Mucosa of descending colon (tissue), 3 donors: ENCODE results near the gene NARS2. TPM values are rescaled to one million over a fixed set of nuclear protein-coding genes. Genes with fewer than 3 reads are reported as not detected.

Experiments
- ATAC-seq: fragments of 200-7000 bp; cut with Tn5 transposase; one replicate; pipeline ENCODE4 v1.9.1; 2020; ENCODE audit warnings: mild to moderate bottlenecking, moderate library complexity
- DNase-seq, 3 donors: peaks; one replicate each; pipeline ENCODE4 v3.0.0-alpha.2; 2020
- H3K36me3 ChIP-seq: fragments of 200-600 bp; one replicate; pipeline ENCODE4 v1.8.0; 2021; ENCODE audit warnings: low read depth, mild to moderate bottlenecking
- H3K4me1 ChIP-seq: fragments of 200-600 bp; one replicate; pipeline ENCODE4 v1.8.0; 2021; ENCODE audit warnings: low read depth, mild to moderate bottlenecking
- H3K4me3 ChIP-seq: fragments of 200-600 bp; one replicate; pipeline ENCODE4 v1.8.0; 2021; ENCODE audit warnings: mild to moderate bottlenecking
- H3K9me3 ChIP-seq: fragments of 200-600 bp; one replicate; pipeline ENCODE4 v1.8.0; 2021; ENCODE audit warnings: mild to moderate bottlenecking
- intact Hi-C, 2 donors: fragments of 100-400 bp; cut with DNase I in 1 of 2; cut with micrococcal nuclease in 1 of 2; formaldehyde crosslinking; loops; one replicate each; pipeline versions ENCODE4 v1.11.0 to v1.11.1; 2022; cut with DNase I, micrococcal nuclease
- total RNA-seq, 3 donors: library from RNA; stranded (reverse); fragmentation: NEBNext Ultra II Directional in 2 of 3; extraction: Animal tissue kit (Norgen Biotek cat#: 25700) in 2 of 3; gene quantifications; one replicate each; pipeline versions ENCODE4 v1.2.1 to v1.2.4, GENCODE V29; 2021 to 2023
- TF ChIP-seq, protein P1 (sequence below): fragments of 200-600 bp; IDR thresholded peaks from one replicate; pipeline ENCODE4 v1.8.0; 2022; ENCODE audit warnings: antibody characterized with exemption, mild to moderate bottlenecking
- donor health status: DM: no; HTN: no; CAD: no; lungs with moderate emphysema.
- donor health status: DM: no; HTN: no; CAD: no.
- donor health status: DM: no; HTN: yes; CAD: no.

NARS2 gene
- total RNA-seq, 3 donors from 2014 or later: 13.1 to 14.0 (median 13.2) TPM

DNA sequence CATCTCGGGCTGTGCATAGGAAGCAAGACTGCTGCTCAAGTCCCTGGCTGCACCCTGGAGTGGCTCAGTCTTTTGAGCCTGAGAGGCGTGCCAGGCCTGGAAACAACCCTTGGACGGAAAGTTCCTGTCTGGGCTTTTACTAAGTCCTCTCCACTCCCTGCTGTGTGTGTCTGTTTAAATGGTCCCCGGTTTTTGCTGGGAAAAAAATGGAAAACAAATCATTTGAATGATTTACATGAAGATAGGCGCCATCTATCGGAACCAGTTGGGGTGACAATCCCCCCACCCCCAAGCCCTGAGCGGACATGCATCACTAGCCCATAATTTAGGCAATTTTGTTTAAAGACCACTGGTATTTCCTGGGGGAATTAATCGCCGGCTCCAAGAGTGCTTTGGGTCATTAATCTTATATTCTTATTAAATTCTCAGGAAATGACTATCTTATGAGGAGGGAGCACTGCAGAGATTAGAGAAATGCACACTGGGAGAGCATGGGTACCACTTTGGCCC is 154.4 kb downstream of the NARS2 start:
- H3K9me3 ChIP-seq: no peaks in the 10 kb centered on the region

DNA sequence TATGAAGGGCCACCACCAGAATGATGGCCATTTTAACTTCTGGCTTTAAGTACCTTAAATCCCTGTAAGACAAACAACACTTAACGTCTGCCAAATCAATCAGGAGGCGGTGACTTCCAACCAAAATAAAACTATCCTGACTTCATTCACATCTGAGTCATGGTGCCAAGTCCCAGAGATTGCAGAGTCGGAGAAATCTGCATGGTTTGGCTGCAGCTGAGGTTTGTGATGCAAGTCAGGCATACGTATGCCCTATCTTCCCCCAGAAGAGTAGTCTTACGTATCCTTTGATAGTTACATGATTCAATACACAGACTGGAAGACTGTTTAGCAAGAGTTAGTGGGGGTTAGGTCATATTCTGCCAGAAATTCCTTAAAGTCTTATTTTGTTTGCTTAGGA is 155.3 kb downstream of the NARS2 start:
- intact Hi-C loops: loop anchor here in 1 of 2 donors (5.0 kb wide), 1 partner anchor 143 kb away; no protein-coding TSS in a partner anchor
- no peaks in the 10 kb centered on the region for H3K9me3 ChIP-seq
- TF ChIP-seq, protein P1, sequence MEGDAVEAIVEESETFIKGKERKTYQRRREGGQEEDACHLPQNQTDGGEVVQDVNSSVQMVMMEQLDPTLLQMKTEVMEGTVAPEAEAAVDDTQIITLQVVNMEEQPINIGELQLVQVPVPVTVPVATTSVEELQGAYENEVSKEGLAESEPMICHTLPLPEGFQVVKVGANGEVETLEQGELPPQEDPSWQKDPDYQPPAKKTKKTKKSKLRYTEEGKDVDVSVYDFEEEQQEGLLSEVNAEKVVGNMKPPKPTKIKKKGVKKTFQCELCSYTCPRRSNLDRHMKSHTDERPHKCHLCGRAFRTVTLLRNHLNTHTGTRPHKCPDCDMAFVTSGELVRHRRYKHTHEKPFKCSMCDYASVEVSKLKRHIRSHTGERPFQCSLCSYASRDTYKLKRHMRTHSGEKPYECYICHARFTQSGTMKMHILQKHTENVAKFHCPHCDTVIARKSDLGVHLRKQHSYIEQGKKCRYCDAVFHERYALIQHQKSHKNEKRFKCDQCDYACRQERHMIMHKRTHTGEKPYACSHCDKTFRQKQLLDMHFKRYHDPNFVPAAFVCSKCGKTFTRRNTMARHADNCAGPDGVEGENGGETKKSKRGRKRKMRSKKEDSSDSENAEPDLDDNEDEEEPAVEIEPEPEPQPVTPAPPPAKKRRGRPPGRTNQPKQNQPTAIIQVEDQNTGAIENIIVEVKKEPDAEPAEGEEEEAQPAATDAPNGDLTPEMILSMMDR: no peak
- DNase-seq (peak in 1 of 3 donors; percentile 39), ATAC-seq (peak; percentile 3)
- no peaks in the 10 kb centered on the region for H3K36me3 ChIP-seq
- no peak overlapping the region for H3K4me3 ChIP-seq
- H3K4me1 ChIP-seq: peaks cover 13% of the 10 kb centered on the region

More for the DNA sequence above, 154.4 kb downstream of the NARS2 start:
- no peaks in the 10 kb centered on the region for H3K36me3 ChIP-seq
- TF ChIP-seq, protein P1: peak; percentile 17
- peaks cover 13% of the 10 kb centered on the region for H3K4me1 ChIP-seq
- ATAC-seq (no peak), DNase-seq (peak; percentile 60 to 85 (median 61))
- intact Hi-C loops: no loop called here
- H3K4me3 ChIP-seq: no peak overlapping the region

DNA sequence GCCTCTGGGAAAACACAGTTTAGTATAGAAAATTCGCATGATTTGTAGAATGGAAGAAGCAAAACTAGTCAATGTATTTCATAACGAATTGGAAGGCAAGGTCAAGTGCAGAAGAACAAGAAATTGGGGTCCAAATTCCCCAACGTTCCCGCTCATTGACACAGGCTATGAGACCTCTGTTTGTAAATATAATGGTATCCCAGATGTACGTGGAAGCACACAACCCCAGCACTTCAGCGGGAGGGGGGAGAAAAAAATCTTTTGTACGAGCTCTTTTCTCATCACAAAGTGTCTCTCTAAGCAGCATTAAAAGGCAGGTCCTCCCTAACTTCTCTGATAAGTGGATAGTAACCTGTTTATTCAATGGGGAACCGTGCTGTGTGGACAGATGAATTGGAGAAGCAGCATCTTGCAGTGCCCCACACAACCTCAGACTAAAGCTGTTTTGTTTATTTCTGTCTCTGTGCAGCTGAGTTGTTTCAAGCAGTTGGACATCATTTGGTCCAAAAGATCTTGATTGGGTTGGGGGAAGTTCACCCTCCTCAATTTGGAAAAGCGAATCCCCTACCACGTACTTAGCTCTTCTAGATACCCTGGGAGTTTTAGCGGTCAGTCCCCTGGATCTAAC is 156.0 kb downstream of the NARS2 start:
- intact Hi-C loops: loop anchor here in 1 of 2 donors (5.0 kb wide), 1 partner anchor 144 kb away; no protein-coding TSS in a partner anchor
- DNase-seq (no peak), ATAC-seq (no peak)
- Histone ChIP-seq H3K9me3 (no peaks in the 10 kb centered on the region), H3K36me3 (no peaks in the 10 kb centered on the region), H3K4me3 (no peak overlapping the region), H3K4me1 (peaks cover 13% of the 10 kb centered on the region)
- TF ChIP-seq, protein P1: no peak

DNA sequence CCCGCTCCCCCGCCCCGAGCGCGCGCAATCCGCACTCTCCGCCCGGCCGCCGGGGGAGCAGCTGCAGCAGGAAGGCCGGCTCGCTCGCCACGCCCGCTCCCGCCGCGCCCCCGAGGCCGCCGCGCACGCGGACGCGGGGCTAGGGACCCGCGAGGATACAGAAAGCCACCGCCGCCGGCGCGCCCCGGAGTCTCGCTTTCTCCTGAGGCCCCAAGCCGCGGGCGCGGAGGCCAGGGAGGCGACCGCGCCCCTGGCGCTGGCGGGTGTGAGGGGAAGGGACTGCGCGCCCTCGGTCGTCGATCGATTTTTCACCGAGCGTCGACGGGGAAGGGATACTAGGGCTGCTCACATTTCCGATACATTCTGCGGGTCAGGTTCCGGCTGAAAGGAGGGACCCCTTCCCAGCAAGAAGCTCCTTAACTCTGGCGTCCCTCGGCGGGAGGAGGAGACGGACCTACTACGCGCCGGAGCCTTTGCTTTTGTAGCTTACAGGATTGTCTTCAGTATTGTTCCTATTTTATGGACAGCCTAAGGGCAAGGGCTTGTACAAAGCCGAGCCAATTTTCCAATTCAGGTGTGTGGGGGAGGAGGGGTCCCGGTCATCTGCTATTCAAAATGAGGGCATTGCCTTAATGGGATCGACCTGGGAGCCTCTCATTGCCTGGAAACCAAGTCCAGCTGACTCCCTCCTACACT is 156.6 kb downstream of the NARS2 start:
- no peaks in the 10 kb centered on the region for H3K36me3 ChIP-seq
- DNase-seq (peak; percentile 83 to 90 (median 89)), ATAC-seq (peak; percentile 84)
- peak overlapping the region; percentile 27 for H3K4me3 ChIP-seq
- TF ChIP-seq, protein P1: no peak
- peaks cover 13% of the 10 kb centered on the region for H3K4me1 ChIP-seq
- H3K9me3 ChIP-seq: no peaks in the 10 kb centered on the region
- intact Hi-C loops: loop anchor here in 1 of 2 donors (5.0 kb wide), 1 partner anchor 144 kb away; no protein-coding TSS in a partner anchor

DNA sequence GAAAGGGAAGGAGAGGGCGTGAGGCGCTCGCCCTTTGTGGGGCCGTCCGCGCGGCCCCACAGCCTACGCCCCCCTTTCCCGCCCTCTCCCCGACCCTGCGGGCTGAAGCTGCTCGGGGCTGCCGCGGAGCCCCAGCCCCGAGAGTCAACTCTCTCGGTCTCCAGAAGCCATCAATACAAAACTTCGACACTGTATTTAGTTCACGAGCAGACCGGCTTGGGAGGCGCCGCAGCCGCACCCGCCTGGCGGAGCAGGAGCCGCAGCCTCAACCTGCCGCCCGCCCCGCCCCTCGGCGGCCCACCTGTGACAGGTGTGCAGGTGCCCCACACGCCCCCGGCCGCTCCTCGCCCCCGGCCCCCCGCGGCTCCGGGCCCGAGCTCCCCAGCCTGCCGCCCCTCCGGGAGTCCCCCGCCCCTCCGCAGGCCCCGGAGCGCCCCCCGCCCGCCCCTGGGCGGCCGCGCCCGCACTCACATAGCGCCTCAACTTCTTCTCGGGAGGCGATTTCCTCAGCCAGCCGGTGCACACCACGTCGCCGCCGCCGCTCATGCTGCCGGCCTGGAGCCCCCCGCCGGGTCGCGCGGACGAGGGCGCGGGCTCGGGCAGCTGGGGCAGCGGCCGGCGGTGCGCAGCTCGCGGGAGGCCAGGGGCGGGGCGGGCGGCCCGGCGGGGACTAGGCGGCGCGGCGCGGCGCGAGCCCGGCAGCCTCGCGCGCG is 157.3 kb downstream of the NARS2 start, which contains the start of gene GAB2:
Gene GAB2, minus strand, starts transcription at position 646 of the 713 bp plus-strand sequence. Its CDS starts 100 bp downstream, at position 546.
- ATAC-seq: peak; percentile 51

More for the DNA sequence above, 157.3 kb downstream of the NARS2 start, which contains the start of gene GAB2:
- DNase-seq: peak; percentile 70 to 79 (median 77)
- H3K36me3 ChIP-seq: no peaks in the 10 kb centered on the region
- TF ChIP-seq, protein P1: no peak
- intact Hi-C loops: loop anchor here in 1 of 2 donors (5.0 kb wide), 1 partner anchor 145 kb away; no protein-coding TSS in a partner anchor
- H3K9me3 ChIP-seq: no peaks in the 10 kb centered on the region
- H3K4me3 ChIP-seq: peak within 1 kb of the TSS; percentile 62
- peaks cover 13% of the 10 kb centered on the region for H3K4me1 ChIP-seq
